Adrenal gland (tissue), 12 donors: ENCODE measurements around the gene TMEM108. TPM values are rescaled to one million over a fixed set of nuclear protein-coding genes. Genes with fewer than 3 reads are reported as not detected.

Source experiments
- DNase-seq, 7 donors: peaks; one replicate each; pipeline ENCODE4 v3.0.0-alpha.2; 2019 to 2020
- H3K27ac ChIP-seq, 5 donors: fragments of 200-600 bp; sonication (generic) in 4 of 5; 1 replicate in 3 of 5; 2 replicates in 2 of 5; pipeline versions ENCODE4 v1.5.1 to v1.8.0; 2016 to 2020; ENCODE audit warnings: mild to moderate bottlenecking in 1 of 5
- H3K27me3 ChIP-seq: fragments of 200-600 bp; 2 replicates; pipeline ENCODE4 v1.8.0; 2021
- H3K36me3 ChIP-seq, 2 donors: fragments of 200-600 bp; replicated peaks in 1 of 2; 1 replicate in 1 of 2; 2 replicates in 1 of 2; pipeline versions ENCODE4 v1.5.1 to v1.8.0; 2018 to 2022
- H3K4me1 ChIP-seq, 2 donors: fragments of 200-600 bp; replicated peaks in 1 of 2; 1 replicate in 1 of 2; 2 replicates in 1 of 2; pipeline versions ENCODE4 v1.5.1 to v1.8.0; 2018 to 2021
- H3K4me3 ChIP-seq, 4 donors: fragments of 200-600 bp; sonication (generic) in 3 of 4; one replicate each; pipeline ENCODE4 v1.5.1; 2016 to 2018
- H3K9me3 ChIP-seq, 3 donors: fragments of 200-600 bp; sonication (generic) in 1 of 3; replicated peaks in 1 of 3; 1 replicate in 2 of 3; 2 replicates in 1 of 3; pipeline versions ENCODE4 v1.5.1 to v1.8.0; 2016 to 2021
- CTCF ChIP-seq, 6 experiments: fragments of 450-650 bp in 4 of 6; fragments of 200-600 bp in 2 of 6; sonication (generic) in 1 of 6; IDR thresholded peaks; 1 replicate in 5 of 6; 2 replicates in 1 of 6; pipeline versions ENCODE4 v1.5.1 to v1.8.0; 2016 to 2021; ENCODE audit warnings: antibody characterized with exemption in 6 of 6, mild to moderate bottlenecking in 2 of 6, moderate library complexity in 1 of 6
- POLR2A ChIP-seq, 2 donors: fragments of 450-650 bp; IDR thresholded peaks; one replicate each; pipeline ENCODE4 v1.6.1; 2017; ENCODE audit warnings: antibody characterized with exemption in 2 of 2, mild to moderate bottlenecking in 2 of 2, moderate library complexity in 1 of 2
- WGBS, 4 donors: extraction: QIAGEN DNeasy Blood & Tissue Kit in 2 of 4; methylation state at CpG; one replicate each; pipeline versions ENCODE4 v1.1.5 to v1.1.7; 2013 to 2017; 5-methylcytosine and 5-hydroxymethylcytosine counted together
- intact Hi-C, 2 donors: fragments of 100-400 bp; cut with DNase I; formaldehyde crosslinking; loops; one replicate each; pipeline versions ENCODE4 v1.14.1 to v1.15.0; 2022 to 2023
- polyA plus RNA-seq, 3 donors: library from polyadenylated mRNA; stranded (reverse); fragments of 200-250 nt in 2 of 3; fragments of 350-450 nt in 1 of 3; fragmentation: Illumina TruSeq in 1 of 3; extraction: RNeasy Lipid Tissue Mini Kit (QIAGEN cat#74804) in 1 of 3; gene quantifications; one replicate each; pipeline ENCODE4 v1.2.3, GENCODE V29; 2013 to 2014
- total RNA-seq, 9 donors: library from RNA; depleted of rRNA in 4 of 9; stranded (reverse); fragments of >200 nt in 4 of 9; fragments of 120-200 nt in 1 of 9; fragmentation: NEBNext Ultra II Directional in 1 of 9; extraction: Animal tissue kit (Norgen Biotek cat#: 25700) in 1 of 9; gene quantifications; one replicate each; pipeline versions ENCODE4 v1.1.0 to v1.2.4, GENCODE V29; 2013 to 2023
- donor health status: healthy with polysubstance abuse.
- donor health status: Bipolar disorder and iron deficiency.
- donor health status: DM: yes; HTN: yes; CAD: no.
- donor health status: DM: no; HTN: no; CAD: no.
- donor health status: DM: no; HTN: no; CAD: no.
- donor health status: DM: yes; HTN: yes; CAD: no.

TMEM108 gene
- total and polyA plus RNA-seq, 12 donors, result 0.67 to 38.0 (median 14.8) TPM

- no peak overlapping the region for H3K4me3 ChIP-seq
- H3K9me3 ChIP-seq, result no peaks in the 10 kb centered on the region
- 72 to 95% (median 83%) methylated on average over 1 of the region's 1 CpG for WGBS, 4 donors
- no peaks in the 10 kb centered on the region for H3K4me1 ChIP-seq
- H3K36me3 ChIP-seq, result no peaks in the 10 kb centered on the region
- no peak for TF ChIP-seq CTCF (IDR thresholded peaks at IDR 0.05)
- no peak for TF ChIP-seq POLR2A (IDR thresholded peaks at IDR 0.05)
- DNase-seq, result no peak
- intact Hi-C loops, result no loop called here
- no peaks in the 10 kb centered on the region for H3K27me3 ChIP-seq
- H3K27ac ChIP-seq, result no peak overlapping the region
These were observed 159.4 kb downstream of the TMEM108 start for GRCh38 chr3:133197619-133198018.

- Histone ChIP-seq H3K4me3 (no peak overlapping the region), H3K27ac (no peak overlapping the region), H3K27me3 (no peaks in the 10 kb centered on the region), H3K36me3 (no peaks in the 10 kb centered on the region), H3K9me3 (no peaks in the 10 kb centered on the region), H3K4me1 (peaks cover 0 to 13% of the 10 kb centered on the region in 2 donors)
- TF ChIP-seq CTCF (IDR thresholded peaks at IDR 0.05), result no peak
- no peak for TF ChIP-seq POLR2A (IDR thresholded peaks at IDR 0.05)
- intact Hi-C loops, result no loop called here
- WGBS, 4 donors, result 67 to 89% (median 77%) methylated on average over 5 of the region's 5 CpGs; no CpG with 5 or more reads in 1 of the 4 donors
- DNase-seq, result no peak
These were observed 168.7 kb downstream of the TMEM108 start for GRCh38 chr3:133206921-133207320.

DNA sequence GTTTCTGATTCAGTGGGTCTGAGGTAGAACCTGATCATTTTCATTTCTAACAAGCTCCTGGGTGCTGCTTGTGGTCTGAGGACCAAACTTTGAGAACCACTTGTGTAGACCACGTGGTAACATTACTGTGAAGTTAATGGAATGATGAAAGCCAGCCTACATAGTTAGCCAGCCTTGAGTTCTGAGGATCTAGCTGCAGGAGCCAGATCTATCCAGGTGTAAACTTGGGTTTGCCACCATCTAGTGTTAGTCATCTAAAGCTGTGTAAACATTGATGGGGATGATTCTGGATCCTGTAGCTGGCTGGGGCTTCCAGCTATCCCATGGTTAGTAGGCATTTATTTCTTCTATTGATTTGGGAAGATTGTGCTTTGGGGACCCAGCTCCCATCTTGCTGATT lies 170.0 kb downstream of the TMEM108 start:
- Histone ChIP-seq H3K27me3 (no peaks in the 10 kb centered on the region), H3K27ac (no peak overlapping the region), H3K4me3 (no peak overlapping the region), H3K9me3 (no peaks in the 10 kb centered on the region), H3K4me1 (peaks cover 0 to 14% of the 10 kb centered on the region in 2 donors), H3K36me3 (no peaks in the 10 kb centered on the region)
- TF ChIP-seq CTCF (IDR thresholded peaks at IDR 0.05) (no peak), POLR2A (IDR thresholded peaks at IDR 0.05) (no peak)
- no peak for DNase-seq
- 90 to 93% (median 91%) methylated on average over 1 of the region's 1 CpG for WGBS, 4 donors
- intact Hi-C loops, result no loop called here

GRCh38 chr3:133209871-133210550 lies 171.8 kb downstream of the TMEM108 start:
- H3K27ac ChIP-seq, result no peak overlapping the region
- intact Hi-C loops, result no loop called here
- H3K27me3 ChIP-seq, result no peaks in the 10 kb centered on the region
- TF ChIP-seq POLR2A (IDR thresholded peaks at IDR 0.05) (no peak), CTCF (IDR thresholded peaks at IDR 0.05) (no peak)
- 62 to 78% (median 74%) methylated on average over 1 of the region's 1 CpG for WGBS, 4 donors
- no peak overlapping the region for H3K4me3 ChIP-seq
- H3K4me1 ChIP-seq, result peaks cover 0 to 14% of the 10 kb centered on the region in 2 donors
- H3K36me3 ChIP-seq, result no peaks in the 10 kb centered on the region
- H3K9me3 ChIP-seq, result no peaks in the 10 kb centered on the region
- DNase-seq, result no peak
